PFSK-1 (cell line): Measurements from ENCODE around the gene MIOX.

Source experiments
- FOXP2 ChIP-seq: optimal IDR thresholded peaks from 2 replicates; pipeline ENCODE3; 2011; ENCODE audit warnings: borderline replicate concordance, control low read depth, inconsistent platforms; ENCODE audit not compliant: insufficient read depth; ENCODE audit errors: extremely low read length, extremely low read depth
- POLR2AphosphoS5 ChIP-seq: IDR thresholded peaks from 2 replicates; pipeline ENCODE4 v1.6.1; 2012; ENCODE audit warnings: low read depth, mild to moderate bottlenecking, control low read depth, low read length, moderate library complexity
- REST ChIP-seq, 2 experiments: IDR thresholded peaks; 2 replicates each; pipeline versions ENCODE4 v1.6.1 to v1.8.0; 2011 to 2012; ENCODE audit warnings: low read depth in 2 of 2, low read length in 2 of 2, control low read depth in 1 of 2, inconsistent platforms in 1 of 2, mild to moderate bottlenecking in 1 of 2, moderate library complexity in 1 of 2; ENCODE audit not compliant: insufficient read depth in 1 of 2
- SIN3A ChIP-seq: IDR thresholded peaks from 2 replicates; pipeline ENCODE4 v1.6.1; 2012; ENCODE audit warnings: mild to moderate bottlenecking, low read length, moderate library complexity, borderline replicate concordance; ENCODE audit not compliant: insufficient read depth
- TAF1 ChIP-seq: IDR thresholded peaks from 2 replicates; pipeline ENCODE4 v1.6.1; 2012; ENCODE audit warnings: low read length, control low read depth, borderline replicate concordance; ENCODE audit not compliant: insufficient read depth

The MIOX gene

DNA sequence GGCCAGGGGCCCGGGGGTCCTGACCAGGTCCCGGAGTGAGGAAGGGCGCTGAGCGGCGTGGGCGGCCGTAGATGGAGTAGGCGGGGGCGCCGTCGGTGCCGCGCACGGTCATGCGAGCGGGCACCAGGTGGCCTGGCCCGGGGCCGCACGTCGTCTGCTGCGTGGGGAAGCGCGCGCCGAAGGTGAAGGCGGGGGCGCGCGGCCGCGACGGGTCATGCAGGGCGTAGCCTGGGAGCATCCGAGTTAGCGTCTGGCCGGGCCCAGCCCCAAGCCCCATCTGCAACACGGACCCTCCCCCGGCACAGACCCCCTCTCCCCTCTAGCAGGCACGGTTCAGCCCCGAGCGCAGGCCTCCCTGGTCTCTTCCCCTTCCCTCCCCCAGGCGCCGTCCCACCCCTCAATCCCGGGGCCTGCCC, 44.9 kb downstream of the MIOX start:
- TF ChIP-seq FOXP2, result no peak
- TF ChIP-seq REST (IDR thresholded peaks at IDR 0.05; ENCODE audit: insufficient read depth in 1 of 2, low read depth in 2 of 2, low read length in 2 of 2), result no peak

DNA sequence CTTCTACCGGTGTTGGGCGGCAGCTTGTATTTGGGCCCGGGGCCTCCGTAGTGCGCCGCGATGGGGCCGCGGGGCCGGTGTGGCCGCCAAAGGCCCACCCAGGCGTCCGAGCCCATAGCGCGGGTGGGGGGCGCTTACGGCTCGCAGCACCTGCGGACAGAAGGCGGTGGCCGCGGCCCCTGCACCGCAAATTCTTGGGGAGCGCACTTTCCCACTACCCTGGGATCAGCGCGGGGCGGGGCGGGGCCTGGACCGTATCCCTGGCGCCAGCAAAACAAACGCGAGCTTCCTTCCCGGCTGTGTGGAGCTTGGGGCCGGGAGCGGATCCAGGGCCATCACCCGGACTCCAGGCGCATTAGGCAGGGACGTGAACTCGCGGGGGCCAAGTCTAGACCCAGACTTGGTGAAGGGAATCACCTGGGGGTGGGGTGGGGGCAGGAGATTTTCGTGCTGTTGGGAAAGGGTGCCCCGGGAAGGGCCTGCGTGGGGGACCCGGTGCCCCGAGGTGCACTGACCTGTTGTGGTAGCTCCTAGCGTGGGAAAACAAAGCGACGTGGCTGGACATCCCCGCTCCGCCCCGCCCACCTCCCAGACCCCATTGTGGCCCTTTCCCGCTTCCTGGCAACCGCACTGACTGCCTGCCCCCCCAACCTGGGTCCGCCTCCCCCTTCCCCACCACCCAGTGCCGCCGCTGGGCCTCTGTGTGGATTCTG, 45.5 kb downstream of the MIOX start:
- TF ChIP-seq FOXP2 (no peak), REST (IDR thresholded peaks at IDR 0.05; ENCODE audit: insufficient read depth in 1 of 2, low read depth in 2 of 2, low read length in 2 of 2) (no peak), TAF1 (no peak), POLR2AphosphoS5 (no peak), SIN3A (no peak)

DNA sequence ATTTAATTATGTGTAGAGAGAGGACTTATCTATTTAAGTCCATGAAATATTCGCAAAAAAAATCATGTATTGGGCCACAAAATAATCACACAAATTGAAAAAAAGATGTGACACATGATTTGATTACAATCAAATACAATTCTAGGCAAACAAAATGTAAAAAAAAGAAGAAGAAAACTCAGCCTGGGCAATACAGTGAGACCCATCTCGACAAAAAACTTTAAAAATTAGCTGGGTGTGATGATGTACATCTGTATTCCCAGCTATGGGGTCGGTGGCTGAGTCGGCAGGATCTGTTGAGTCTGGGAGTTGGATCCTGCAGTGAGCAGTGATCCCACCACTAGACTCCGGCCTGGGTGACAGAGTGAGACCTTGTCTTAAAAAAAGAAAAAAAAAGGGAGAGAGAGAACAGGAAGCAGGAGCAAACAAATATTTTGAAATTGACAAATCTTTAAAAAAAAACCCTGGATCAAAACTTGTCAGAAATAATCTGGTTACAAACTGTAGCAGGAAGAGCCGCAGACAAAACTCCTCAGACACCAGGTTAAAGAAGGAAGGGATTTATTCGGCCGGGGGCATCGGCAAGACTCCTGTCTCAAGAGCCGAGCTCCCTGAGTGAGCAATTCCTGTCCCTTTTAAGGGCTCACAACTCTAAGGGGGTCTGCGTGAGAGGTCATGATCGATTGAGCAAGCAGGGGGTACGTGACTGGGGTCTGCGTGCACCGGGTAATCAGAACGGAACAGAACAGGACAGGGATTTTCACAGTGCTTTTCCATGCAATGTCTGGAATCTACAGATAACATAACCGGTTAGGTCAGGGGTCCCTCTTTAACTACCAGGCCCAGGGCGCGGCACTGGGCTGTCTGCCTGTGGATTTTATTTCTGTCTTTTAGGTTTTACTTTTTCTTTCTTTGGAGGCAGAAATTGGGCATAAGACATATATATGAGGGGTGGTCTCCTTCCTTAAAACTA, 46.5 kb downstream of the MIOX start:
- TF ChIP-seq POLR2AphosphoS5 (no peak), TAF1 (no peak), FOXP2 (no peak), SIN3A (no peak), REST (IDR thresholded peaks at IDR 0.05; ENCODE audit: insufficient read depth in 1 of 2, low read depth in 2 of 2, low read length in 2 of 2) (no peak)

GRCh38 chr22:50535113-50535512, 48.5 kb downstream of the MIOX start:
- no peak for TF ChIP-seq POLR2AphosphoS5
- TF ChIP-seq TAF1, result no peak
- no peak for TF ChIP-seq SIN3A
- no peak for TF ChIP-seq FOXP2

DNA sequence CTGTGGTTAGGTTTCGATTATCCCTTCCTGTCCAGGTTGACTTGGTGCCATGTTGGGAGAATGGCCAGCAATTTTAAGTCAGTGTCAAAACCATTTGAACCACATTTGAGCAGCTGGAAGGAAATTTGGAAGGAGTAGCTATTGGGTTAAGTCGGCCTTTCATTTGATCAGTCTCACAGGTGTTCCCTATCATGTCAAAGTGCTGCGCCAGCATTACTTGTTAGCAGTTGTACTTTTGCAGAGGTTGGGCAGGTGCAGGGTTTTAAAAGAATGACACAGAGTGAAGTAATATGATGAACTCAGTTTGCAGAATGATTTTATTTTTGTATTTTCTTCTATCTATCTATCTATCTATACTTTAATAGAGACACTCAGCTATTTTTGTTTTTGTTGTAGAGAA, 49.6 kb downstream of the MIOX start:
- TF ChIP-seq FOXP2 (no peak), TAF1 (no peak), REST (IDR thresholded peaks at IDR 0.05; ENCODE audit: insufficient read depth in 1 of 2, low read depth in 2 of 2, low read length in 2 of 2) (no peak), SIN3A (no peak), POLR2AphosphoS5 (no peak)
